Measurements from ENCODE around the gene NEK11. TPM values are rescaled to one million over a fixed set of nuclear protein-coding genes. Genes with fewer than 3 reads are reported as not detected.

Gene NEK11
- total and polyA plus RNA-seq, 12 donors: 5.2 to 19.8 (median 9.8) TPM

GRCh38 chr3:131081224-131081623 is 54.5 kb downstream of the NEK11 start:
- no peak for TF ChIP-seq CTCF (IDR thresholded peaks at IDR 0.05)
- no peak for TF ChIP-seq POLR2A (IDR thresholded peaks at IDR 0.05)
- Histone ChIP-seq H3K27ac (no peak overlapping the region), H3K4me3 (no peak overlapping the region), H3K36me3 (replicated peaks in 1 of 2) (no peaks in the 10 kb centered on the region), H3K4me1 (replicated peaks in 1 of 2) (no peaks in the 10 kb centered on the region), H3K9me3 (replicated peaks in 1 of 3) (no peaks in the 10 kb centered on the region), H3K27me3 (no peaks in the 10 kb centered on the region)
- WGBS, 4 donors: 89 to 100% (median 99%) methylated on average over 1 of the region's 1 CpG
- DNase-seq: no peak
- intact Hi-C loops (cut with DNase I): no loop called here

GRCh38 chr3:131082246-131082645 is 55.6 kb downstream of the NEK11 start:
- Histone ChIP-seq H3K27ac (no peak overlapping the region), H3K4me1 (replicated peaks in 1 of 2) (no peaks in the 10 kb centered on the region), H3K36me3 (replicated peaks in 1 of 2) (no peaks in the 10 kb centered on the region), H3K4me3 (no peak overlapping the region), H3K27me3 (no peaks in the 10 kb centered on the region), H3K9me3 (replicated peaks in 1 of 3) (no peaks in the 10 kb centered on the region)
- intact Hi-C loops (cut with DNase I): no loop called here
- 96 to 99% (median 97%) methylated on average over 4 of the region's 4 CpGs for WGBS, 4 donors
- TF ChIP-seq POLR2A (IDR thresholded peaks at IDR 0.05) (no peak), CTCF (IDR thresholded peaks at IDR 0.05) (no peak)
- no peak for DNase-seq

DNA sequence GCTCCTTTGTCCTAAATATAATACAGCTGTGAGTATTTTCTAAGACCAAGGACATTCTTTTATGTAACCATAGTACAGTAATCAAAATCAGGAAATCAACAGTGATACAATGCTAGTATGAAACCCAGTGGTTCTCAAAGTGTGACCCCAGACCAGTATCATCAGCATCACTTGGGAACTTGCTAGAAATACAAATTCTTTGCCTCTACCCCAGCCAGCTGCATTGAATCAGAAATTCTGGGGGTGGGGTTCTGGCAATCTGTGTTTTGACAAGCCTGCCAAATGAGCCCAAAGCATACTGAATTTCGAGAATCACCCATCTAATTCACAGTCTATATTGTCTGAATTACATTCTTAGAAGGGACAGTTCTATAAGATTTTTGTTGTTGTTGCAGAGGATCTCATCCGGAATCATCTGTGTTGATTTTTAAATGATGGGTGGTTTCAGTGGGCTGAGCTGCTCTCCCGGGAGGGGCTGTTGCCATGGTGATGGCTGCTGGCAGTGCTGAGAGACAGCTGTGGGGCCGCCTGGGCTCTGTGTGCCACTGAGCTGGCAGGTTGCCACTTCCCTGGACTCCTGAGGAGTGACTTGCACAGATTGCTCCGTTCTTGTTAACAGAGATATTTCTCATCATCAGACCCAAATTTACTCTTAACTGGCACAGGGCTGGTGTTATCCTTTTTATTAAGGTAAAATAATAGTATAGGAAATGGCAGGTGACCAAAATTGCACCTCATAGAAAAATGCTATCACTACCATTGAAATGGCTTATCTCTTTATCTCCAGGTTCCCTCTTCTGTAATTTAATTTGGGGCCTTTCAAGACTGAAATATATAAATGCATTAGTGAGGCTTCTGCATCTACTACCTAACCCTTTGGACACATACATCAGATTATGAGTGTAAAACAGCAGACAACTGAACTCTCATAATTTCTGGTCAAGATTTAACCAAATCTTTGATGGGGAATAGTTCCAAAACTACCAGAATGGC is 56.5 kb downstream of the NEK11 start:
- intact Hi-C loops (cut with DNase I): no loop called here
- peak; percentile 36 to 93 (median 52) for DNase-seq
- Histone ChIP-seq H3K27me3 (no peaks in the 10 kb centered on the region), H3K27ac (no peak overlapping the region), H3K36me3 (replicated peaks in 1 of 2) (no peaks in the 10 kb centered on the region), H3K4me1 (replicated peaks in 1 of 2) (no peaks in the 10 kb centered on the region), H3K4me3 (no peak overlapping the region), H3K9me3 (replicated peaks in 1 of 3) (no peaks in the 10 kb centered on the region)
- WGBS, 4 donors: 35 to 40% (median 36%) methylated on average over 5 of the region's 5 CpGs
- TF ChIP-seq POLR2A (IDR thresholded peaks at IDR 0.05): no peak
- TF ChIP-seq CTCF (IDR thresholded peaks at IDR 0.05): no peak

DNA sequence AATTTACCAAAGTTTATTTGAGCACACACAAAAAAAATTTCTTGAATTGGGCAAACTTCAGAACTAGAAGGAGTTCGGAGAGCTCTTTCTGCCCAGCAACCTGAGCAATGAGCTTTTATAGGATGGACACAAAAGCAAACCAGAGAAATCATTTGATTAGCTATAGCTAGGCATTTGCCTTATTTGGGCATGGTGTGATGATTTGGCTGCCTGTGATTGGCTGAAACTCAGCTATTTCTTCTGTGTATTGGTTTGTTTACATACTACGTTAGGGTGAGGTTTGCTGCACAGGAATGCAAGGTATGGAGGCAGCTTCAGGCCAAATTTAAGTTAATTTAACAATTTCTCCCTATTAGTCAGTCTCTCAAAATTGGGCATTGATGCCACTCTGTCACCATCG is 65.1 kb downstream of the NEK11 start:
- Histone ChIP-seq H3K27ac (no peak overlapping the region), H3K4me3 (no peak overlapping the region), H3K4me1 (replicated peaks in 1 of 2) (no peaks in the 10 kb centered on the region), H3K27me3 (no peaks in the 10 kb centered on the region), H3K36me3 (replicated peaks in 1 of 2) (no peaks in the 10 kb centered on the region), H3K9me3 (replicated peaks in 1 of 3) (no peaks in the 10 kb centered on the region)
- 94 to 98% (median 96%) methylated on average over 3 of the region's 3 CpGs for WGBS, 4 donors
- TF ChIP-seq CTCF (IDR thresholded peaks at IDR 0.05) (no peak), POLR2A (IDR thresholded peaks at IDR 0.05) (no peak)
- no peak for DNase-seq
- intact Hi-C loops (cut with DNase I): no loop called here
